Stromal cell of bone marrow (primary cell): ENCODE data around the gene TUBA1A.
A peak's percentile ranks its signal among the peaks of the same experiment; 100 is the strongest.
"Not testable (repeated sequence)": the region's sequence is repeated elsewhere in the genome, so short reads cannot be mapped to it uniquely, and the experiment has no call there.

Experiments used
- DNase-seq: peaks from one replicate; pipeline ENCODE4 v3.0.0-alpha.2; 2012; ENCODE audit warnings: low read depth

The TUBA1A gene

GRCh38 chr12:49188916-49189367 lies at the start of gene TUBA1A:
Gene TUBA1A (minus strand): TSS chr12:49189080. CDS start chr12:49188979, 101 bp downstream.
- DNase-seq, result peak; percentile 99

DNA sequence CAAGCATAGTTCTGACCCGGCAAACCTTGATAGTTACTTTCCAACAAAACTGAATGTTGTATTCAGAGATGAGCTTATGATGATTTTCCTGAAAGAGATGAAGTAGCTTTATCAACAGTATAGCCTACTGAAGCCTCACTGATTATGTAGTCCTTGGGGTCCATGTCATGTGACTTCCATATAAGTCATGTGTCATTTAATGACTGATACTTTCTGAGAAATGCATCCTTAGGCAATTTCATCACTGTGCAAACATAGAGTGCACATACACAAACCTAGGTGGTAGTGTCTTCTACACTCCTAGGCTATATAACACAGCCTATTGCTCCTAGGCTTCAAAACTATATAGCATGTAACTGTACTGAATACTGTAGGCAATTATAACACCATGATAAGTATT lies 47.5 kb upstream of the TUBA1A start:
- DNase-seq, result no peak

GRCh38 chr12:49233842-49234526 lies 45.1 kb upstream of the TUBA1A start:
- DNase-seq, result no peak

DNA sequence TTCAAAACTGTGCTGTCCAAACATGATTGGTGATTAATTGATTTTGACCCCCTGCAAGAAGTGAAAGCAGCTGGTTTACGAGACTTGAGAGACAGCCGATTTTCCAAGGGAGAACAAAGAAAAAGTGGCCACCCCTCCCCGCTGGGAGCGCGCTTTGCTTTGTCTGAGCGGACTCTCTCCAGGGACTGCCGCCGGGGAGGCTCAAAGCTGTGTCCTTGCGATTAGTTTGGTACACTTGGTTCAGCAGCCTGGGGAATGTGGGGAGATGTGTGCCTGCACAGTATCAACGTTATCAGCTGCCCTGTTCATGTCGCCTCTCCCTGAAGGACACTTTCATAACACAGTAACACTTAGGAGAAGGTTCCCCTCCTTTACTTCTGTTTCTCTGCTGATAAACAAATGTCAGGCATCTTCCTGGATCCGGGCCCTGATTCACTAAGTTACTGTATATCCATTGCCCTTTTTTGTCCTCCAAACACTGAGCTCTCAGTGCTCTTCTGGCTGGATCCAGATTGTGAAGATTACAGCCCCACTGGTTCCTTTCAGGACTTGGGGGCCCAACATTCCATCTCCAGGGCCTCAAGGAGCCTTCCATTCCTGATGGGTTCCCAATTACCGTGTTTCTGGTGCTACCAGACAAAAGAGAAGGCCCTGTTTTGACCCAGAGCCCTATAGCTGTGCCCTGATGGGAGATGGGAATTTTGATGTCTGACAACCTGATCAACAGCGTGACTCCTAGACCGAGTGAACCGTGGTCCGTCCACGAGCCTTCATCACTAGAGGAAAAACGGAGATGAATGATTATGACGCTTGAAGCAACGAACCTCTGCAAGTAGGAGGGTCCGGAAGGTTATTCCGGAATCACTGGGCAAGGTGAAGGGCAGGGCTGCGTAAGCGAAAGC lies 44.3 kb upstream of the TUBA1A start:
- DNase-seq, result no peak

GRCh38 chr12:49231878-49232655 lies 43.2 kb upstream of the TUBA1A start:
- DNase-seq, result no peak

DNA sequence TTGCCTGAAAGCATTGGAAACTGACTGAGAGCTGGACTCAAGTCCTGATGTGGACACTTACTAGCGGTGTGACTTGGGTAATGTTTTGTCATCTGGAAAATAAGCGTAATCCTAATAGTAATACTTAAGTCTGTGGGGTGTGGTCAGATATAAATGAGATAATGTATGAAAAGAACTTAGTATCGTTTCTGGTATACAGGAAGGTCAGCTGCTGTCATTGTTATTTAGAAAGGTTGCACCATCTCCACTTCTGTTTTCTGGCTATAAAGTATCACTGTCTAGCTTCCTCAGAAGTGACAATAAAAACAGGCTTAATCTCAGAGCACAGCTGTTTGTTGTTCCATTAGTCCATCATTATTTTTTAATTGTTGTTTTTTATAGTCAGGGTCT lies 41.9 kb upstream of the TUBA1A start:
- no peak for DNase-seq

GRCh38 chr12:49230176-49230804 lies 41.4 kb upstream of the TUBA1A start:
- DNase-seq, result no peak

- DNase-seq, result no peak
These were observed 39.8 kb upstream of the TUBA1A start for GRCh38 chr12:49228653-49229052.

DNA sequence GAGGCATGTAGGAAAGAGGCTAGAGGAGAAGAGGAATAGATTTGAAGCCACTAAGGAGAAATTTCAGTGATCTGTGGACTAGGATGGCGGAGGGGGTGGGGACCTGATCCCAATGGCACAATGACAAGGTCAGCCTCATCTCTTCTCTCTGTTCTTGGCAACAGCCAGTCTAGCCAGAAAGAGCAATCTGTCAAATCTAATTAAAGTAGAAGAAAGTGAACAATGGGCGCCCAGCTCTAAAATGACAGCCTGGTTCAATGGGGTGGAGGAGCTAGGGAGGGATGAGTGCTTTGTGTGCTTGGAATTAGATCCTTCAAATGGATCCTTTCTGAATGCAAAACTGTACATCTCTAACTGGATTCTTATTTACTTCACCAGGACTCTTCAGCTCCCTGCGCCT lies 38.8 kb upstream of the TUBA1A start:
- DNase-seq, result no peak

DNA sequence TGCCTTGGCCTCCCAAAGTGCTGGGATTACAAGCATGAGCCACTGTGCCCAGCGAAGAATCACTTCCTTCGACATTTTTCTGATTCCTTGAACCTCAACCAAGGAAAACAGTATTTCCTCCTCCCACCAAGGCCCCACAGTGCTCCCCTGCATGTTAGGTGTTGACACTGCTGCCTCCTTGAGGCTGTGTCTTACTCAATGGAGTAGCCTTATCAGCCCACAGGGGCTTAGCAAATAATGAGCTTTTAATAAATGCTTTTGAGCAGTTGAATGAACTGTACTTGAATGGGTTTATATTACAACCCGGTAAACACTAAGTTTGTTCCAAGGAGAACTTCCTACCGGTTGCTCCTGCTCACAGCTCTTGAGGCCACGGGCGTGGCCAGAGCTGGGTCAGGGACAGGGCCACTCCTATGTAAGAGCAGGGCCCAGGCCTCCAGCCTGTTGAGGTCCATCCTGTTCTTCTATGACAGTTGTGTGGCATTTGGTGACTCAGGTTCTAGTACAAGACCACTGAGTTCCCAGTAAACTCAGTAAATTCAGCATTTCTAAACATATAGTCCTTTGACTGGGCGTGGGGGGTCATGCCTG lies 36.8 kb upstream of the TUBA1A start:
- no peak for DNase-seq

DNA sequence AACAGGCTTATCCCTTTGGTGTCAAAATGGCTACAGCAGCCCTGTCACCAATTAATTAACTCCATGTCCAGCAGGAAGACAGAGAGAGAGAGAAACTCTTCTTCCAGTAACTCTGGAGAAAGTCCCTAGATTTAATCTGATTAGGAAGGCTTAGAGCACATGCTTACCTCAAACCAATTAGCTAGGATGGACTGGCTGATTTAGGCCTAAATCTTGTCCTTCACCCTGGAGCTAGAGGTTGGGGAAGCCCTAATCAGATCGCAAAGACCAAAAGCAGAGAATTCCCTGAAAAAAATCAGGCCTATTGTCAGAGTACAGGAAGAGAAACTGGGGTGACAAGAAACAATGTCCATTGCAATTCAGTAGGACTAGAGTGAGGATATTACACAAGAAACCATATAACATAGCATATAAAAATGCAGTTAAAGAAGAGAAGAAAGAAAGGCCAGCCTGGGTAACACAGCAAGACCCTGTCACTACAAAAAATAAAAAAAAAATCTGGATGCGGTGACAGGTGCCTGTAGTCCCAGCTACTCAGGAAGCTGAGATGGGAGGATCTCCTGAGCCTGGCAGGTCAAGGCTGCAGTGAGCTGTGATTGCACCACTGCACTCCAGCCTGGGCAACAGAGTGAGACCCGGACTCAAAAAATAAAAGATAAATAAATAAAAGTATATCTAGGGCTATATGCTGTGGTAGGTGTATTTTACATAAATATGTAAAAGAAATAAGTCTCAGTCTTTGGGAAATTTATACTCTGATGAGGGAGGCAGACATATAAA lies 34.9 kb upstream of the TUBA1A start:
- DNase-seq, result no peak

GRCh38 chr12:49223122-49223521 lies 34.2 kb upstream of the TUBA1A start:
- no peak for DNase-seq

- no peak for DNase-seq
These were observed 32.1 kb upstream of the TUBA1A start for GRCh38 chr12:49220972-49221371.

DNA sequence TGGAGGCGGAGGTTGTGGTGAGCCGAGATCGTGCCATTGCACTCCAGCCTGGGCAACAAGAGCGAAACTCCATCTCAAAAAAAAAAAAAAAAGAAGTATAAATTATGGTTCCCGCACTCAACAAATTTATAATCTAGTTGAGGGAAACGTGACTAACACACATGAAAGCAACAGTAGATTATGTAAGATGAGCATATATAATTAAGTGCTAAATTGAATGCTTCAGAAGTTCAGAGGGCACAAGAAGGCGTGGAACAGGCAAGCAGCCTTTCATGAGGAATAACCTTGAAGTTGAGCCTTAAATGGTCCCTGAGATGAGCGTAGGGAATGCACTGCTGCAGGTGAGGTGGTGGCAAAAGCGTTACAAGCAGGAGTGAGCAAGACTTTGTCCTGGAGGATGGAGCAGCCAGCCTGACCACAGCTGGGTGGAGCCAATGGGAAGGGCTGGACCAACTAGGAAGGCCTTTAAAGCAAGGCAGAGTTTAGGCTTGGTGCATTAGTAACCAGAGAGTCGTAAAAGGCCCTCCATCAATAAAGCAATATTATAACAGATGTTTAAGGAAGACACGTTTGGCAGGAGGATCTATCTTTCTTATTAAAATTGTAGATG lies 30.6 kb upstream of the TUBA1A start:
- no peak for DNase-seq

- DNase-seq, result no peak
These were observed 23.7 kb upstream of the TUBA1A start for GRCh38 chr12:49212572-49212971.

DNA sequence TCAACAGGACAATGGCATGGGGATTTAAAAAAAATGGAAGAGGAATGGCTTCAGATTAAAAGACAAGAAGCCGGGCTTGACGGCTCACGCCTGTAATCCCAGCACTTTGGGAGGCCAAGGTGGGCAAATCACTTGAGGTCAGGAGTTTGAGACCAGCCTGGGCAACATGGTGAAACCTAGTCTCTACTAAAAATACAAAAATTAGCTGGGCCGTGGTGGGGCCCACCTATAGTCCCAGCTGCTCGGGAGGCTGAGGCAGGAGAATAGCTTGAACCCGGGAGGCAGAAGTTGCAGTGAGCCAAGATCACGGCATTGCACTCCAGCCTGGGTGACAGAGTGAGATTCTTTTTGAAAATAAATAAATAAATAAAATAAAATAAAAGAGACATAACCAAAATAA lies 21.8 kb upstream of the TUBA1A start:
- not testable (repeated sequence) for DNase-seq

DNA sequence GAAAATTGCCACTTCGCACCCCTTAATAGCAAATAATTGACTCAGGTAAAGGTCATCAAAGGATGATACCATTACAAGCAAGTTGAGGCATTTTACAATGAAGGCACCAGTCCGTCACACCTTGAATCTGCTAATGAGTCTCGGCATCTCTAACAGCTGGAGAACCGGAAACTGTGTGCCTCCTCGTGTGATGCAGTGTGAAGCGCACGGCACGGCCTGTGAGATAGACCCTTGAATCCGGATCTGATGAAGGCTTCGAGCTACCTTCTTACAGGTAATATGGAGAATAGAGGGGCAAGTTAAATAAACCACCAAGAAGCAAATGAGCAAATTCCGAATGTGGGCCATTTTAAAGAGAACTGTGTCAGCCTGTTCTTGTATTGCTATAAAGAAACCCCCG lies 19.8 kb upstream of the TUBA1A start:
- DNase-seq, result no peak

DNA sequence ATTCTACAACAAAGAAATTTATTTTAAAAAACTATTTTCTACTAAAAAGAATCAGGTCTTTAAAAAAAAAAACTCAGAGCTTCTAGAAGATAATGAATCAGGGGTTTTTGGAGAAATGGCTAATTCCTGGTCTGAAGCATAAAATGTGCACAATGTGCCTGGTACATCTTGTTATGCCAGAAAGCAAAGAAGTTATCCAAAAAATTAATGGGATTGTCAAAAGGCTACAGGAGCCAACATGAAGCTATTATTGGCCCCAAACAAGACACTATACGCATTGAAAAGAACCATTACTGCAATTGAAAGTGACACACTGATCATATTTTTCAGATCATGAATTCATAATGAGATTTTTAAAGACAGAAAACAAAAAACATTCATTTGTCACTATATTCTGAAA lies 19.3 kb upstream of the TUBA1A start:
- no peak for DNase-seq

DNA sequence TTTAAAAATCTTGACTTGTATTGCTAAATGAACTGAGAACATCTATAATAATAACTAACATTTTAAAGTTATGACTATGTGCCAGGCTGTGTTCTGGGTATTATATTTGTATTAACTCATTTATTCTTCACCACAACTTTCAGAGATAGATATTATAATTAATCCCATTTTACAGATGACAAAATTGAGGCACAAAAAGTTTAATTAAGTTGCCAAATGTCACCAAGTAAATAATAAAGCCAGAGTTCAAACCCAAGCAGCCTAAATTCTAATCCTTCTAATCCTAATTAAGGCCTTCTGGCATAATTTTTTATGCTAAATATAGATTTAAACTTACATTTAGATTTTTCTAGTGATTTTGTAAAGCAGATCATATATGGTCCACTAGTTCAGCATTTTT lies 17.5 kb upstream of the TUBA1A start:
- DNase-seq, result no peak

DNA sequence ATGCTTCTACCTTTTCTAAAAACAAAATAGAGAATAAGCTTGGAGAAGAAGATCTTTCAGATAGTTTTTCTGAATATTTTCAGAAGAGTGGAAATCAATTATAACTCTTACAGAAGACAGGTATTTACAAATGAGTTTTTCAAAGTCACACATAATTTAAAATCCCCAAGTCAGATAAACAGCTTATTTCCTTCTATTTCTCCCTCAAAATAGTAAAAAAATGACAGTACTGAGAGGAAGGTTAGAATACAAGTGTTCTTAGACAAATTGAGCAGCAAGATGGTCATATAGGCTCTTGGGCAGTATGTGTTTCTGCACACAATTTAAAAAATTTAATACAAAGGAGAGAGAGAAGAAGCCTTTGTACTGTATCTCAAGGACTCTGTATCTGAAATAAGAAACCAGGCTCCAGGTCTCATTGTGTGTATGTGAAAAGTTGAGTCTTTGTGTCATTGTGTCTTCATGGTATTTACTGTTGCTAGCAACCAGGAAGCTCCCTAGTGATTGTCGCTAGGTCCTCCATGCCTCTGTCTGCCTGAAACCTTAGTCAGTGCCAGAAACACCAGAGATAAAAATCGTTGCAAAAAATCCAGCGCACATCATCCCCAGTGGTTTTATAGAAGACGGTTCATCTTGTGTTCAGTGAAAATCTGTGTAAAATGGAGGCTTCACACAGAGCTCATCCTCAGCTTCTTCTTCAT lies 12.9 kb upstream of the TUBA1A start:
- peak; percentile 41 for DNase-seq
